VCaP (cell line): ENCODE results near the gene ZNF3.

Source experiments
- H3K27ac ChIP-seq: fragments of 450-650 bp; 2 replicates; pipeline ENCODE4 v1.5.1; 2017
- TF ChIP-seq, protein P1 (sequence below): fragments of 450-650 bp; conservative IDR thresholded peaks from 2 replicates; pipeline ENCODE4 v1.5.1; 2017; ENCODE audit warnings: mild to moderate bottlenecking, moderate library complexity

Gene ZNF3

DNA sequence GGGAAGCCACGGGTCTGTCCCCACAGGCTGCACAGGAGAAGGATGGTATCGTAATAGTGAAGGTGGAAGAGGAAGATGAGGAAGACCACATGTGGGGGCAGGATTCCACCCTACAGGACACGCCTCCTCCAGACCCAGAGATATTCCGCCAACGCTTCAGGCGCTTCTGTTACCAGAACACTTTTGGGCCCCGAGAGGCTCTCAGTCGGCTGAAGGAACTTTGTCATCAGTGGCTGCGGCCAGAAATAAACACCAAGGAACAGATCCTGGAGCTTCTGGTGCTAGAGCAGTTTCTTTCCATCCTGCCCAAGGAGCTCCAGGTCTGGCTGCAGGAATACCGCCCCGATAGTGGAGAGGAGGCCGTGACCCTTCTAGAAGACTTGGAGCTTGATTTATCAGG, 58.0 kb downstream of the ZNF3 start:
- TF ChIP-seq, protein P1, sequence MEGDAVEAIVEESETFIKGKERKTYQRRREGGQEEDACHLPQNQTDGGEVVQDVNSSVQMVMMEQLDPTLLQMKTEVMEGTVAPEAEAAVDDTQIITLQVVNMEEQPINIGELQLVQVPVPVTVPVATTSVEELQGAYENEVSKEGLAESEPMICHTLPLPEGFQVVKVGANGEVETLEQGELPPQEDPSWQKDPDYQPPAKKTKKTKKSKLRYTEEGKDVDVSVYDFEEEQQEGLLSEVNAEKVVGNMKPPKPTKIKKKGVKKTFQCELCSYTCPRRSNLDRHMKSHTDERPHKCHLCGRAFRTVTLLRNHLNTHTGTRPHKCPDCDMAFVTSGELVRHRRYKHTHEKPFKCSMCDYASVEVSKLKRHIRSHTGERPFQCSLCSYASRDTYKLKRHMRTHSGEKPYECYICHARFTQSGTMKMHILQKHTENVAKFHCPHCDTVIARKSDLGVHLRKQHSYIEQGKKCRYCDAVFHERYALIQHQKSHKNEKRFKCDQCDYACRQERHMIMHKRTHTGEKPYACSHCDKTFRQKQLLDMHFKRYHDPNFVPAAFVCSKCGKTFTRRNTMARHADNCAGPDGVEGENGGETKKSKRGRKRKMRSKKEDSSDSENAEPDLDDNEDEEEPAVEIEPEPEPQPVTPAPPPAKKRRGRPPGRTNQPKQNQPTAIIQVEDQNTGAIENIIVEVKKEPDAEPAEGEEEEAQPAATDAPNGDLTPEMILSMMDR = no peak
- no peak overlapping the region for H3K27ac ChIP-seq

DNA sequence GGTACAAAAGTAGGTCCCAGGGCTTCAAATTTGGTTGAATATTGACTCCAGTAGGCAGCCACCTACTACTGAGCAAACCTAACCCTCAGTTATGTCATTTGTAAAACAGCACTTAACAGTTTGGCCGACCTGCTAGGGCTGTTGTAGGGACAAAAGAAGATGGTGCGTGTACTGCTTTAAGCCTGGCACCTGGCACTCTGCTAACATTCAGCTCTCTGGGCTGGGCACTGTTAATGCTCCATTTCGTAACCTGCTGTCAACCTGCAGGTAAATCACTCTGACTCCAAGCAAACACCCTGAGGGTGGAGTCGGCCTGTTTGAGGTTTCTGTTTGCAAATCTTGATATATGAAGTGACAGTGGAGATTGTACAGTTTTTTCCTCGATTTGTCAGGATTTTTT, 58.9 kb downstream of the ZNF3 start:
- H3K27ac ChIP-seq = 0 out of 2 replicates have a peak overlapping the region, but pooled peaks have one; percentile 7
- TF ChIP-seq, protein P1 = no peak

- TF ChIP-seq, protein P1 = no peak
- H3K27ac ChIP-seq = no peak overlapping the region
Observed at GRCh38 chr7:100021297-100021696, 60.2 kb downstream of the ZNF3 start.
